Stimulated activated CD8-positive, alpha-beta memory T cell treated with anti-CD3 and anti-CD28 coated beads, Interleukin-7, amount 100 ng/mL, for 4 hours (primary cell): ENCODE measurements around the gene RNF32.
A peak's percentile ranks its signal among the peaks of the same experiment; 100 is the strongest.

ENCODE experiments used
- DNase-seq, 2 donors: peaks; one replicate each; pipeline ENCODE4 v3.0.0-alpha.2; 2020; ENCODE audit warnings: low read depth in 2 of 2

RNF32 gene

DNA sequence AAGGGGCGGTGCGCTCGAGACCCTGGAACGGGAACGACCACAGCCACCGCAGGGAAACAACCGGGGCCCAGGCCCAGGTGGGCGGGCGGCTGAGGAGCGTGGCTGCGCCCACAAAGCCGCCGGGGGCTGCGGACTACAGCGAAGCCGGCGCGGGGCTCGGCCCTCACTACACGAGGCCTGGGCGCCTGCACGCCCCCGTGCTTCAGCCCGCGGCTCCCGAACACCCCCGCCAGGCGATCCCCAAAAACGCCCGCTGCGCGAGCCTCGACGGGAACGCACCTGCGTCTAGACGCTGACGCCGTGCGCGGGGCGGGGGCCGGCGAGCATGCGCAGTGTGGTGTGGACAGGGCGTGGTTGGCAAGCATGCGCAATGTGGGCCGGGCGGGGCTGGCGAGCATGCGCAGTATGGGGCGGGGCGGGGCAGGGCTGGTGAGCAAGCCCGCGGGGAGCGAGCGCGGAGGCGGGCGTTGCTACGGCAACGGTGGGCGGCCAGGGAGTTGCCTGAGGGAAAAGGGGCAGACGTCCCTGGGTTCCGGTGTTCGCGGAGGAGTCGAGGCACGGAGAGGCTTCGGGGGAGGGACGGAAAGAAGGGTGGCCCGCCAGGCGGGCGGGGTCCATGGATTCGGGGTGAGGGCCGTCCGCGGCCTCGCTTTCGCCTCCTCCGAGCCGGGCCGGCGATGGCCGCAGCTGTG, at the start of gene RNF32:
Gene RNF32, plus strand, starts transcription at position 518 of the 692 bp plus-strand sequence. CDS start 3,104 bp downstream, outside the sequence.
- DNase-seq = peak; percentile 89 to 95

- no peak for DNase-seq
Observed at GRCh38 chr7:156592155-156592884, 48.3 kb upstream of the RNF32 start.

- DNase-seq = no peak
Observed at GRCh38 chr7:156594283-156595080, 46.1 kb upstream of the RNF32 start.

- no peak for DNase-seq
Observed at GRCh38 chr7:156600496-156600895, 40.1 kb upstream of the RNF32 start.

- no peak for DNase-seq
Observed at GRCh38 chr7:156602283-156602682, 38.3 kb upstream of the RNF32 start.

DNA sequence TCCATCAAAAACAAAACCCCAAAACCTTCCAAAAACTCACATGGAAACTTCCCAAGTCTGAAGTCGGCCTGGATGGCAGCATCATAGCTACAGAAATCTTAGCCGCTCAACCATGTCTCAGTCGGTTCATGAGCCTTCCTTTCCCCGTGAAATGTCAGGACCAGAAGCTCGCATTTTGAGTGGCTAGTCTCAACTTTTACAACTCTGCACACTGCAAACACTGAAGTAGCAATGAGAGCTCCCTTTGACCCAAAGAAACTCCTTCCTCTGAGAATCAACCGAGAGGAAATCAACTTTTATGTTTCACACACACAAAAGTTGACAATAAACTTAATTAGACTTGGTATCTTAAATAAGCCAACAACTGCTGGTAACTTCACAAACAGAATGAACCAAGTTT, 37.6 kb upstream of the RNF32 start:
- DNase-seq = no peak

- no peak for DNase-seq
Observed at GRCh38 chr7:156603629-156604028, 36.9 kb upstream of the RNF32 start.

DNA sequence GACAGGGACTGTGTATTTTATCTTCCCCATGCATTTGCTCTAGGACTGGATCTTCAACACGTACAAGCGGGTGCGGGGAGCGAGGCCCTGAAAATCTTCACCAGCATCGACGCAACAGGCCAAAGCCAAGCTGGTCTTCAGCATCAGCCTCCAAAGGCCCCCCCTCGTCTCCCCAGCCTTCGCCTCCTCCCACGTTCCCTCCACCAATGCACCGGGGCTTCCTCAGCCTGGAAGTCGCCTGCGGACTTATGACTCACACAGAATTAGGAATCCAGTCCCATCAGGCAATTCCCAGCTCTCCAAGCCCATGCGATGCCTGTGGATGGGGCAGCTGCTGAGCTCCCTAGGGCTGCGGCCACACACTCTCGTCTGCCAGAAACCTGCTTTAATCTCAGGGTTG, 36.3 kb upstream of the RNF32 start:
- DNase-seq = no peak

DNA sequence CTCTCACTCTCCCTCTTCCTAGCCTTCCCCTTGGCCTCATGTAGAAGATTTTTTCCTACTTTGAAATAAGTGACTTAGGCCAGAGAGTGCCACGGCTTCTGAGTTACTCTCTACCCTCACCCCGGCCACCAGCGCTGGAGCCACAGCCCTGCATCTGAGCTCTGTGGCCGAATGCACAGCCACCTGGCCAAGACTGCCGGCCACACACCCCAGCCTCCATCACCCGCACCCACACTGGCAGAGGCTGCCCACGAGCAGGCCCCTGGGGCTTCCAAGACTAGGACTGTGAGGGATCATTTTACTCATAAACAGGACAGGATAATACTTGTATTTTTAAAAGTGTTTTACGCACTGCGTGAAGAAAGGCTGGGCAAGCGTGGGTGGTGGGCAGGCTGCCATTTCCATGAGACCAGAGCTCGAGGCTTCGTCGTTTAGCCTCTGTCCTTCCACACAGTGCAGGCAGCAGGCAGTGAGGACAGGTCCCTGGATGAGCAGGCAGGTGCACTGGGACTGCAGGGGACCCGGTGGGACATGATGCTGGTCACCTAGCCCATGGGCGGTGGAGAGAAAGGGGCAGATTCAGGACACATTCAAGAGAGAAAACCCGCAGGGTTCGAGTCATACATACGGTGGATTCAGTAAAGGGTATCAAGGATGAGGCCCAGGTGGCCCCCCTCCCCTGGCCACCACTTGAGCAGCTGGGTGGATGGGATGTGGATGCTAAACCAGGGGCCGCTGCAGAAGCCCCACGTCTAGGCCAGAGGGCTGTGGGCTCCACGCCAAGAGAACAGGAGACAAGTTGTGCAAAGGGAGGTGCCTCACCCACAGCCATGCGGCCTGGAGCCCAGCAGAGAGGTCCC, 35.5 kb upstream of the RNF32 start:
- no peak for DNase-seq

GRCh38 chr7:156606135-156606534, 34.4 kb upstream of the RNF32 start:
- DNase-seq = no peak

- no peak for DNase-seq
Observed at GRCh38 chr7:156606691-156607331, 33.8 kb upstream of the RNF32 start.

DNA sequence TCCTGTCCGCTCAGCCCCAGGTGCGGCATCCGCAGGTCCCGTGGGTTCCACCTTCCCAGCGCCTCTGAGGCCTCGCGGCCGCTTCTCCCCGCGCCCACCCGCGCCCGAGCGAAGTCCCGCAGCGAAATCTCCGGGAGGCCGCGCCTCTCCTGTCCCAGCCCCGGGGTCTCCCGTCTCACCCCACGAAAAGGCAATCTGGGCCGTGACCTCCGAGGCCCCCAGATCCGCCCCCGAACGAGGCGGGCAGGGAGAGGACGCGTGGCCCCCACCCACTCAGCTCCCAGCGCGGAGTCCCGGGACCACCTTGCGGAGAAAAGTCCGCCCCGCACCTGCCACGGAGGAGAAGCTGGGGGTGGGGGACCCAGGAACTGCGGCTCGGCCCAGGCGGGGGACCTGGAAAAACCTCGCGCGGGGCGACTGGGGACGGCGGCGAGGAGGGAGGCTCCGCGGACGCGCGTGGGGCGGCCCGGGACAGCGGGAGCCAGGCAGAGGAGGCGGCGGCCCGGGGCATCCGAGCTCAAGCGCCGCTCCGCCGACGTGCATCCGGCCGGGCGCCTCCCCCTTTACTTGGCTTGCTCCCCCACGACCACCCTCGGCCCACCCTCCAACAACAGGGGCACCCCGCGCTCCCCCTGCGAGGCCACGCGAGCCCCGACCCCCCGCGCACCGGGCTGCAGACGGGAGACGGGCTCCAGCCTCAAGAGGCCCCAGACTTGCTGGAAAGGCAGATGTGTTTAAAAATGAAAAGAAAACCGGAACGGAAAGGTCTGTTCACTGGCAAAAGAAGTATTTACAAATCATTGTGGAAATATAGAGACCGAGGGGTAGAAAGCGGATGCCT, 33.0 kb upstream of the RNF32 start:
- DNase-seq = no peak

DNA sequence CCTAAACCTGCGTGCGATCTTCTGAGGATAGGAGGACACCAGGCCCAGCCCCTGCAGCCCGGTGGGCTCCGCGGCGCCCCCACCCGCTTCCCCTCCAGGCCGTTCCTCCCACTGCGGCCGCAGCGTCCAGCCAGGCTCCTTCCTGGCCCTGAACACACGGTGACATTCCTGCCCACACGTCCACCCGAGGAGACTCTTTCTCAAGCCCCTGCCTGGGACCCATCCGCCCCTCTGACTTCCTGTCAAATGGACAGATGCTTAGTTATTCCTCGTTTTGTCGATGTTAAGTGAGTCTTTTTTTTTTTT, 32.4 kb upstream of the RNF32 start:
- no peak for DNase-seq

DNA sequence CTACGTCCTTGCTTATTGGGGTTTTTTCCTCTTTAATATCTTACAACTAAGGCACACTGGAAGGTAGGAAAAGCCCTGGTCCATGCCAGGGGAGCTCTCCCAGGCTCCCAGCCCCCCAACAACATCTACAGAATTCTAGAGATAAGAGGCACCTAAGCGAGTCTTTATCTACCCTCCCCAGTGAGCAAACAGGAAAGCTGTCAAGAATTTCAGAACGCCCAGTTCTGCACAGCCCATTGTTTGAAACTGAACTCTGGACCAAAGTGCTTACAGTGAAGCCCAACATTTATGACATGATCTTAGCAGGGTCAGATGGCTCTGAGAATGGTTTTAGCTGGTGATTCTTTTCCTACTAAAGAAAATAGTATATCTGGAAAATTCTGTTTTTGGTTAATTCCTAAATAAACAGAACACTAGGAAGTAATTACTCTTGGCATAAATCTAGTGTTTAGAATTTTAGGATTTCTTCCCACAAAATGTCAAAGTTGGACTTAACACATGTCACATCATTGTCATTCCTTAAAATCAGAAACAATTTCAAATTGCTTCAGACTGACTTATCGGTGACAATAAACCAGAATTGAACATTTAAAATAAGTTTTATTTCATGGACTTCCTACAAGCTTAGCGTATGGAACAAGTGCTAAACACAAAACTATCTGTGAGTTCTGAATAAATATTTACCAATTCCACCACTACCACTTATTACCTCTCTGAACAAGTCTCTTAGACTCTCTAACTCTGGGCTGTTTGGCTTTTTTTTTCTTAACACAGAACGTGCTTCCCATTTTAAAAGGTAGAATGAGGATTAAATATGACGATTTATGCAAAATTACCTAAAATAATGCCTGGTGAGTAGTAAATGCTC, 31.3 kb upstream of the RNF32 start:
- no peak for DNase-seq

- DNase-seq = no peak
Observed at GRCh38 chr7:156610130-156610529, 30.4 kb upstream of the RNF32 start.

GRCh38 chr7:156610601-156611000, 30.0 kb upstream of the RNF32 start:
- DNase-seq = no peak

GRCh38 chr7:156611014-156612010, 29.3 kb upstream of the RNF32 start:
- no peak for DNase-seq

- DNase-seq = peak; percentile 69 to 75
Observed at GRCh38 chr7:156612930-156613329, 27.6 kb upstream of the RNF32 start.
